ENCODE results near the gene SMIM13.

DNA sequence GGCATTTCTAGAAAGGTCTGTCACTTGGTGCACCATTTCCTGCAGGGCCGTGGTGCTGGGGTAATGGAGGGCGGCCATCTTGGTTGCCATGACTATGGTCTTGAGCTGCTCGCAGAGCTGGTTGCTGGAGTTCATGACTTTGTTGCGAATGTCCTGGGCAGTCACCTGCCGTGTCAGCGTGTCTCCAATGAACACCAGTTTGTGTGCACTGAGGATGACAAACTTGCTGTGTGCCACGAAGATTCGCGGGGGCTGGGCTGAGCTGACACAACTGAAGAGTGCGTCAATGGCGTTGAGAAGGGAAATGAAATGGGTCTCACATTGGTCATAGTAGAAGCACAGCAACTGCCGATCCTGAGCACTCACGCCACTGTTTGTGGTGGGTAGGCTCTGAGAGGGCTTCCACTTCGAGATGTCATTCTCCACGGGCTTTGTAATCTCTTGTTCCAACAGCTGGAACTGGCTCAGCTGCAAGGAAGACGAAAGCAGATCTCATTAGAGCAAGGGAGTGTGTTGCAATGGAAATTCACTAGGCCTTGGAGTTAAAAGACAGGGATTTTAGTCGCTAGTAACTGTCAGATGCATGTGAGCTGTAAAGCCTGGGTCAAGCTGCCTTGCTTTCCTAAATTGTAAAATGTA lies 91.7 kb downstream of the SMIM13 start:
- TF ChIP-seq, protein P1, sequence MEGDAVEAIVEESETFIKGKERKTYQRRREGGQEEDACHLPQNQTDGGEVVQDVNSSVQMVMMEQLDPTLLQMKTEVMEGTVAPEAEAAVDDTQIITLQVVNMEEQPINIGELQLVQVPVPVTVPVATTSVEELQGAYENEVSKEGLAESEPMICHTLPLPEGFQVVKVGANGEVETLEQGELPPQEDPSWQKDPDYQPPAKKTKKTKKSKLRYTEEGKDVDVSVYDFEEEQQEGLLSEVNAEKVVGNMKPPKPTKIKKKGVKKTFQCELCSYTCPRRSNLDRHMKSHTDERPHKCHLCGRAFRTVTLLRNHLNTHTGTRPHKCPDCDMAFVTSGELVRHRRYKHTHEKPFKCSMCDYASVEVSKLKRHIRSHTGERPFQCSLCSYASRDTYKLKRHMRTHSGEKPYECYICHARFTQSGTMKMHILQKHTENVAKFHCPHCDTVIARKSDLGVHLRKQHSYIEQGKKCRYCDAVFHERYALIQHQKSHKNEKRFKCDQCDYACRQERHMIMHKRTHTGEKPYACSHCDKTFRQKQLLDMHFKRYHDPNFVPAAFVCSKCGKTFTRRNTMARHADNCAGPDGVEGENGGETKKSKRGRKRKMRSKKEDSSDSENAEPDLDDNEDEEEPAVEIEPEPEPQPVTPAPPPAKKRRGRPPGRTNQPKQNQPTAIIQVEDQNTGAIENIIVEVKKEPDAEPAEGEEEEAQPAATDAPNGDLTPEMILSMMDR (IDR thresholded peaks at IDR 0.05) = no peak
- TF ChIP-seq EZH2phosphoT487 (IDR thresholded peaks at IDR 0.05) = no peak
- no peak for TF ChIP-seq EZH2 (IDR thresholded peaks at IDR 0.05)

Data from neural progenitor cell (in vitro differentiated cells).